NCI-H2171 treated with DMSO at 0.1 percent for 48 hours (cell line): Measurements from ENCODE around the gene GAS2.

Experiments used
- DNase-seq: peaks from one replicate; lab custom pipeline; 2025; lab: John Stamatoyannopoulos, UW

GAS2 gene

DNA sequence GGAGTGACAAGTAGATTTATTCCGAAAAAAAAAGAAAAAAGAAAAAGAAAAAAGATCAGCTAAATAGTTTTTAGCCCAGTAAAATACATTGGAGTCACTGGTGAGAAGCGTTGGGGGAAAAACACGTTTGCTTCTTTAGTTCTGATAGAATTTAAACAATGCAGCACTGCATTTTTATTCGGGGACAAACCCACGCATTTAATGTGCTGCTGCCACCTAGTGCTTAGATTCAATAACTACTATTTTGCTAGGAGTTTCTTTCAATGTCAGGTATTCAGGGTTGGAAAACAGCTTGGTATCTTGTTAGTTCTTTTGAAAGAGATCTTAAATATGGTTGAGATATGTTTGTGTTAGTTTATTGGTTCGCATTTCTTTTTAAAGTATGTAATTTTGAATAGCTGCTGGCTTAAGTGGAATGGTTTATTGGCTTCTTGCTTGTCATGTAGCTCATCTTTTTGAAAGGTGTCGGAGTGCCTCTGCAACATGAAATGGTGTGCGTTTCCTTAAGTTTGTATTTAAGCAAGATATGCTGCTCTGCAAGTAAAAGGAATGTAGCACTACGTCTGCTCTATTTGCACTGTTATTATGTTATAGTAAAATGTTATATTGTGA, 121.2 kb downstream of the GAS2 start:
- peak; percentile 84 for DNase-seq

- no peak for DNase-seq
These were observed 126.1 kb downstream of the GAS2 start for GRCh38 chr11:22792497-22792896.

DNA sequence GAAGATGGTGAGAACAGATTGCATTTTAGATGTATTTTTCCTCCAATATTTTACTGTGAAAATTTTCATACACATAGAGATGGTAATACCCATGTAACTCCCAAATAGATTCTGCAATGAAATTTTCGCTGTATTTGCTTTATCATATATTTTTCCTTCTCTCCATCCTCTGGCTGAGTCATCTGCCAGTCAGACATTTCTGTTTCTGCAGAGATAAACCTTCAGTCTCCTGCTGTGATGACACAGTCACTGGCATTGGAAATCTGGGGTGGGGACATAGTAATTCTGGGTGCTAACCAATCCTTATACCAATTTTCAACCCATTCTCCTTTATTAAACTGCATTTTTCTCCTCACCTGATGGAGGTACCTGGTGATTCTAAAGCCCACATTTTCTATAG, 129.5 kb downstream of the GAS2 start:
- DNase-seq = no peak

GRCh38 chr11:22797047-22797446, 130.6 kb downstream of the GAS2 start:
- peak; percentile 30 for DNase-seq

- peak; percentile 100 for DNase-seq
These were observed 132.5 kb downstream of the GAS2 start for GRCh38 chr11:22798901-22799300.

DNA sequence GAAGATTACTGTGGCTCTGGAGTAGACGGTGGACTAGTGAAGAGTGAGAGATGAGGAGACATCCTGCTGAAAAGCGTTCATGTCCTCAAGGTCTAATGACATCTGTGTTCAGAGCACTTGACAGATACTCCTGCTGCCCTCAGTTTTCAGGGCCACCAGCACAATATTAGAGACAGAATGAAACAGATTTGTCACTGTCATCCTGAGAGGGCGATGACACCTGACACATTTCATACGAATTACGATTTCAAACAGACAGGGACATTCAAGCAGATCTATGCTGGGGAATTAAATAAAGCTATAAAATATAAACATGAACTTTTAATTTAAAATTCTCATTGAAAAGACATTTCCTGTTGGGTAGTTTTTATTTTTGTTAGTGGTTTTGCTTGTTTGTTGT, 134.1 kb downstream of the GAS2 start:
- DNase-seq = peak; percentile 66

DNA sequence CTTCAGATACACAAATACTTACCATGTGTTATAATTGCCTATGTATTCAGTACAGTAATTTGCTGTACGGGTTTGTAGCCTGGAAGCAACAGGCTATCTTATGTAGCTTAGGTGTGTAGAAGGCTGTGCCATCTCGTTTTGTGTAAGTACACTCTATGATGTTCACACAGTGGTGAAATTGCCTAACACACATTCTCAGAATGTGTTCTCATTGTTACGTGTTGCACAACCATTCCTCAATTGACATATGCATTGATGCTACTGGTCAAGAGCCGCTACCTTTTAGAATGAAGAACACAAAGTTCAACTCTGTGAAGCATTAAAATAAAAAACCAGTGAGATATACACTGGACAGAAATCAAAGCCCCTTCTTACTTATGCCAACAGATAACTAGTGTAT, 136.4 kb downstream of the GAS2 start:
- no peak for DNase-seq

DNA sequence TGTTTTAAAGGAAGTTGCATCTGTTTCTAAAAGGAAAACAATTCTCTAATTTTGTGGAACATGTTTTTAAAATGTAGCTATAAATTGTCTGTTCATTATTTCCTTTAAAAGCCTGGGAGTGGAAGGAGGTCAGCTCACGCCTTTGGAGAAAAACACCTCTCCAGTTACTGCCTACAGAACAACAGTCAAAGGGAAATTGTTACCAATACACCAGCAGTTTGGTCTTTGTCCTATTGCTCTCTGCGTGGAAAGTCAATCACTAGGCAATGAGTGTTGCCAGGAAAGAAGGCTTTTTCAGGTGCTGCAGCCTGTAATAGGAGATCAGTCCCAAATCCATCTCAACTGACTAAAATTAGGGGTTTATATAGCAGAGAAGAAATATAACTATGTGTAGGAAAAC, 141.0 kb downstream of the GAS2 start:
- DNase-seq = no peak

DNA sequence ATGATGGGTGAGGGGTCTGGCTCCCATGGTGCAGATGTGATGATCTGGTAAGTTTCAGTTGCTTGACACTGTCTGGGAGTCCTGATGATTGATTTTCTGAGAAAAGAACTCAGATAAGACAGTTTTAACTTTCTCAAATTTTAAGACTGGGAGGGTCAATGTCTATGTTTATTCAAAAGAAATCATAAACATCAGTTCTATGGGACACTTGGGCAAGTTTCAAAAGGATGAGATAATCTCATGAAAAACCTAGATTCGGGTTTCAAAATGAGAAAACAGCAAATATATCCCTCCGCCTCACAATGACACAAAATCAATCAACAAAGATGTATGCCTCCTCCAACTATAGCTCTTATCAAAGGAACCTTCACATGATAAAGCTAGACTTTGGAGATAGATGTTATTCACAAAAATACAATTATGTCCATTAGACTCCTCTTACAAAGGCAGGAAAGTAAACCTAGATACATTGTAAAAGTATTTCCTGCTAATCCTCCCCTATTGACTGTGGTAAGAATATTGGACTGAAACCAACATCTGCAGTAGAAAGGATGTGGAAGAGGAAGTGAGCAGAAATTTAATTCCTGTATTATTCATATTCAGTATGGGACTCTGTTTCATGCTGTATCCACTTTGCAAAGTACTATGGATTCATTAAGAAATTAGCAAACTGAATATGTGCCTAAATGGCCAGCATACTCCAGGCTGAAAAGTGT, 141.6 kb downstream of the GAS2 start:
- no peak for DNase-seq

GRCh38 chr11:22808571-22809197, 142.3 kb downstream of the GAS2 start:
- DNase-seq = peak; percentile 27

DNA sequence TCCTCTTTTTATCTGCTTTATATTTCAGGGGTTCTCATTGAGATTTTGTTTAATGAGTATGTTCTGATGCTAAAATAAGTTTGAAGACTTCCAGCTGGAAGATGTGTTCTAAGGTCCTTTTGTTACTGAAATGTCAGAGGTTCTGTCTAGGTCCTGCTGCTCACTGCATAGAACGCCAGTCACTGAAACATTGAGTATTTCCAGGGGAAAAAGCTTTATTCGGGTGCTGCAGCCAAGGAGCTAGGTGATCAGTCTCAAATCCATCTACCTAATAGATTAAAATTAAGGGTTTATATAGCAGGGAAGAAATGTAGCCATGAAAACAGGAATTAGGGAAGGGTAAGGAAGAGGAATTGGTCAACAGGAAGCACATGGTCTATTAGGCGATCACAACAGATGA, 143.5 kb downstream of the GAS2 start:
- DNase-seq = no peak

- DNase-seq = no peak
These were observed 155.8 kb downstream of the GAS2 start for GRCh38 chr11:22822203-22822602.

DNA sequence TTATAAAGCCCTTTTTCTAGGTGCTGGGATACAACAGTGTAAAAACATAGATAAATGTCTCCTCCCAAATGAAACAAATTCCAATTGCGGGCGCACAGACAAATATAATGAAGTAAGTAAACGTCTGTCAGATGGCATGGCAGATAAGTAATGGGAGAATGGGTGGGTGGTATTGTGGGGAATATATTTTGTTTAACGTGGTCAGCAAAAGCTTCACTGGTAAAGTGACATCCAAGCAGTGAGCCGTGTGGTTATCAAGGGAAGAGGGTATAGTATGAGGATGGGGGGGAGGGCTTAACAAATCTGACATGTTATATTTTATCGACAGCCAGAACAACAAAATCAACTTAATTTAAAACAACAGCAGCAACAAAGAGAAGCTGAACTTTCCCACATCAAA, 162.0 kb downstream of the GAS2 start:
- peak; percentile 39 for DNase-seq

GRCh38 chr11:22829231-22830081, 163.0 kb downstream of the GAS2 start, which contains the start of gene SVIP:
Gene SVIP, minus strand, starts transcription at chr11:22829801. Its CDS starts 53 bp downstream, at chr11:22829748.
- peak; percentile 98 for DNase-seq

DNA sequence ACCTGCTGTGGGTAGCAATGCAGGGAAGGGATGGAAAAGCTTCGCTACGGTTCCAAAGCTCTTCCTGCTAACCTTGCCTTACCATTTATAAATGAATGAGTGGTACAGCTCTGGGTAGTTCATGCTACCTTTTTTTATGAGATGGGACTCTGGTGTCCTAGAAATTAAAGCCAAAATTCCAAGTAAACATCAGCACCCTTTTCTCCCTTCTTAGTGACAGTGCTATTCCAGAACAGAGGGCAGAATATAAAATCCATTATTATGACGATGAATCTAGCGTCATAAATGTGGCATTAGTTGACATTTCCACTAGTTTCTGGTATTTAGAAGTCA, 163.6 kb downstream of the GAS2 start:
- no peak for DNase-seq

DNA sequence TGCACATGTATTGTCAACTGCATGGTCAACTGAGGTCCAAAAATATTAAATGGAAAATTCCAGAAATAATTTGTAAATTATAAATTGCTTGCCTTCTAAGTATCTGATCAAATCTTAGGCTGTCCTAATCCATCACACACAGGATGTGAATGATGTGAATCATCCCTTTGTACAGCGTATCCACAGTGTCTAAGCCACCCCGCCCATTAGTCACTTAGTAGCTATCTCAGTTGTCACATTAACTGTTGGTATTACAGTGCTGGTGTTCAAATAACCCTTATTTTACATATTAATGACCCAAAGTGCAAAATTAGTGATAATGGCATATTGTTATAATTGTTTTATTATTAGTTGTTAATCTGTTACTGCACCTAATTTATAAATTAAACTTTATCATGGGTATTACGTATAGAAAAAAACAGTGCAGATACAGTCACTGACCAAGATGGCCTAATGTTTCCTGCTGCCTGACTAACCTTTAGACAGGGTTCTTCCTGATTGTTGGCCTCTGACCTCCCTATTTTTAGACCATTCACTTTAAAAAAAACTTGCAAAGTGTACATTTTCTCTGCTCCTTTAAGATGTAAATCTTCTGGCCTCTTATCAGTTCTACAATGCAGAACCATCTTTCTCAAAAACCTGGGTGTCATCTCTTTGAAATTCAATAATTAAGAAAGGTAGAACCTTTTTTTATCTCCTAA, 166.1 kb downstream of the GAS2 start:
- no peak for DNase-seq

GRCh38 chr11:22846726-22847125, 180.3 kb downstream of the GAS2 start:
- no peak for DNase-seq

- DNase-seq = no peak
These were observed 185.1 kb downstream of the GAS2 start for GRCh38 chr11:22851477-22851876.

- DNase-seq = no peak
These were observed 193.3 kb downstream of the GAS2 start for GRCh38 chr11:22859756-22860155.

DNA sequence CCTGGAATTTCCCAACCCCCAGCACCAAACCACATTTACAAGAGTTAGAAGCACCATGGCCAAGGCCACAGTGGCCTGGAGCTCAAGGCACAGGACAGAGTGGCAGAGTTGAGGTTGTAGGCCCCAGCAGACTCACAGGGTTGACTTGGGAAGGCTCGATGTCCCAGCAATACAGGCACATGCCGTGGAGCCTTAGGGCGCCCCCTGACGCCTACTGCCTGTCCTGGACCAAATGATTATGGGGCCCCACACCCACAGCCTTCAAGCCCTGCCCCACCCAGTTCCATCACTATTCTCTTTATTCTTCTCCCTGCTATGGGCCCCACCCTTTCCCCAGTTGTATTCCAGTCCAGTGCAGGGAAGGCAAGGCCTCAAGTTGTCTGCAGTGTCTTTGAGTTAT, 193.8 kb downstream of the GAS2 start, which contains the start of gene CCDC179:
TSS of gene CCDC179 (minus strand) at position 234 of the 400 bp plus-strand sequence. CDS start at position 181, 53 bp downstream.
- no peak for DNase-seq
